NCI-H2081 treated with DMSO at 0.1 percent for 48 hours (cell line): ENCODE measurements around the gene UNC80.
A peak's percentile ranks its signal among the peaks of the same experiment; 100 is the strongest.

Source experiments
- DNase-seq: peaks from one replicate; lab custom pipeline; 2025; lab: John Stamatoyannopoulos, UW

The UNC80 gene

DNA sequence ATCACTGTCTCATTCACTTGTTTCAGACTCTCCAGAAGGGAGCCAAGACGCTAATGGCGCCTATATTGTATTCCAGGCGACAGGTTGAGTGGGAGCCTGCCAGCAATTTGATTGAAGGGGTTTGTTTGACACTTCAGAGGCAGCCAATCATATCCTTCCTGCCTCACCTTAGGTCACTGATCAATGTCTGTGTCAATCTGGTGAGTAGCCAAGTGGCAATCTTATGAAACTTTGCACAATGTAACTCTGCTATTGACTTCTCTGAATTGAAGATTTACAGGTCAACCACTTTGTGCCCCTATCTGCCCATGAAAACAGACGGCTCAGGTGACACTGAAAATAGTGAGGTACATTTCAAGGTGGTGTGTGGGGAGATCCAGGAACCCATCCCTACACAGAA, 198.1 kb downstream of the UNC80 start:
- no peak for DNase-seq

GRCh38 chr2:209970271-209970670, 198.6 kb downstream of the UNC80 start:
- no peak for DNase-seq

DNA sequence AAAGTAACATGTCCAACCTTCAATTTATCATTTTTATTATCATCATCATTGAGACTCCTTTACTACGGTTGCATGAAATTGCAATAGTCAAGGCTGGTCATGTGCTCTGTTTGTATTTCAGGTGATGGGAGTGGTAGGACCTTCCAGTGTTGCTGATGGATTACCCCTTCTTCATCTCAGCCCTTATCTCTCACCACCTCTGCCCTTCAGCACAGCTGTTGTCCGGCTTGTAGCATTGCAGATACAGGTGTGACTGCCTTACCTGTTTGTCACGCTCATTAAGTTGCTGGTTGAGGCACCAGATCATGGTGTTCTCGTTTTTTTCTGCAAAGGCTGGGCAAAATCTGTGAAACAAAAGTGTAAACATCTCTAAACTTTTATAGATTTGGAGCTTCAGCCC, 199.1 kb downstream of the UNC80 start:
- no peak for DNase-seq

DNA sequence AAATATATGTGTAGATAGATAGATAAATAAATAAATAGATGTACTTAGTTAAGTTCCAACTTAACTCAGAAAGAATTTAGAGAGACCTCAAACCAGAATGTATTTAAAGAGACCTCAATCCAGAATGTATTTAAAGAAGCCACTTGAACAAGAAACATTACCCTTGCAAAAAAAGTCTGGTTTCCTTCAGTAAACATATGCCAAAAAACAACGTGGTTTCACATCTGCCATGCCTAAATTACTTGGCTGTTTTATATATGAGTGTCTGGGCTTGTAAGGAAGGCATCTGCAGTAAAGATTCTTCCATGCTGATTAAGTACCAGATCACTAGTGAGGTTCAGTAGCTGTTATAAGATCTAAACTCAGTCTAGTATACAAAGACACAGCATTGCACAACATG, 201.7 kb downstream of the UNC80 start:
- DNase-seq = no peak

- no peak for DNase-seq
Observed at GRCh38 chr2:209974576-209974975, 202.9 kb downstream of the UNC80 start.

DNA sequence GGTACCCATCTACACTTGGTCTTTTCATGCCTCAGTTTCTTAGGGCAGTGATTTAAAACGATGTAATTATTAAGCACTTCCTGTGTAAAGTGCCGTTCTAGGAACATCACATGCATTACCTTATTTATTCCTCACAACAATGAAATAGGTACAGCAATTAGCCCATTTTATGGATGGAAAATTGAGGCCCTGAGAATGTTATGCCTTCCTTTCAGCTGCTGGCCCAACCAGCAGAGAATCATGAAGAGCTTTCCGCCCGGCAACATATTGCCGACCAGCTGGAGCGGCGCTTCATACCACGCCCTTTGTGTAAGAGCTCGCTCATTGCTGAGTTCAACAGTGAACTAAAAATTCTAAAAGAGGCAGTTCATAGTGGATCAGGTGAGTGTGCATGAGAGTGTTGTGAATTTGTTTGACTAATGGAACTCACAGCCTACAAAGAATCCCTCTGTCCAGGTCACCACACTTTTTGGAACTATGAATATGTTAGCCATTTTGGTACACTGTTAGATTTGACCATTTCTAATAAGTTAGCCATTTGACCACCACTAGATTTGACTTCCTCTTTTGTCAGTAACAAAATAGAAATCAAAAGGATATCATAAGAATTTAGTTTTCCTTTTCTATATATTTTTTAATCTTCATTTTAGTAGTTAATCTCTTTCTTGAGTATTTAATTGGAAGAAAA, 205.2 kb downstream of the UNC80 start:
- DNase-seq = no peak

DNA sequence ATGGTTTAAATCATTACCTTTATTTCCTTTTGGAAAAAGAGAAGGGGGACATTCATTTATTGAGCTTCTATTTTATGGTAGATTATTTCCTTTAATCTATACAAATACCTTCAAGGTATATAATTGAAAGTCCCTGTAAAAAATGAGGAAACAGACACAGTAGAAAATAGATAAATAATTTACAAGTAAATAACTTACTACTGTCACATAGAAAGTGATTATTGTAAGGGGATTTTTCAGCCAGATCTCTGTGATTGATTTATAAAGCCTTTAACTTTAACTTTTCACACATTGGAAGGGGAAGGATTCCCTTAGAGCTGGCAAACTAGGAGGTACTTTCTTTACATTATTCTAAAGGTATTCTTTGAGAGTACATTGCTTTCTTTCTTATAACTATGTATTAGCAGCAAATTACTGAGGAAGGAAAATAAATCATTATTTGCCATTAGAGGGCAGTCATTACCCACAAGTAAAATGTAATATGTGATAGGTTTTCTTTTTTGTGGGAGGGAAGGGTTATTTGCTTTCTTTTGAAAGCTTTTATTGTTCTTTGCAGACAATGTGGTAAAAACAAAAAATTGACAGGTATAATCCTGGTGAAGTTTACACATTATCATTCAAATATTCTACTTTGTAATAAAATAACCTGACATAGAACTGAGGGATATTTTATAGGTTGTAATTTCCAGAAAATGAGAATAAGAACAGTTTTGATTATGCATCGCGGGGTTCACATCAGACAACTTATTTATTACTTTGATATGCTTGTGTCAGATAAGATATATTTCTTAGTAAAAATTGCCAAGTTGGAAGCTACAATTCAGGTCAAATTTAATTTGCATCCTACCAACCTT, 206.0 kb downstream of the UNC80 start:
- no peak for DNase-seq

- no peak for DNase-seq
Observed at GRCh38 chr2:209984291-209984690, 212.7 kb downstream of the UNC80 start.

GRCh38 chr2:209985874-209986273, 214.2 kb downstream of the UNC80 start:
- DNase-seq = no peak

DNA sequence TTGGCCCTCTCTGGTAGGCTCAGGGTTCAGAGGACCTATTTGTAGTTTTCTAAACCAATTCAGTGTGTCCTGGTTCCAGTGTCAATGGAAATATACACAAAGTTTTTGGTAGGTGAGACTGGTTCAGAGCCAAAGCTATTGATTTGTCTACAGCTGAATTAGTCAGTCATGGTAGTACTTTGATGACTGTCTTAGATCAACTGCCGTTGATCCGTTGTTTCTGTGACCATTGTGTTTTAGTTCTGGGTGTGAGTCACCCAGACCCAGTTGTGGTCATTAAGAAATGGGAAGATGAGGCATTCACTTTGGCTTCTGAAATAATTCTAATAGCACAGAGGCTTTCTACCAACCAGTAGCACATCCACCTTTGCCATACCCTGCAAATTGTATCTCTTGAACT, 214.8 kb downstream of the UNC80 start:
- DNase-seq = no peak

GRCh38 chr2:209988010-209988409, 216.4 kb downstream of the UNC80 start:
- no peak for DNase-seq

GRCh38 chr2:209990838-209991237, 219.2 kb downstream of the UNC80 start:
- no peak for DNase-seq

- no peak for DNase-seq
Observed at GRCh38 chr2:209993968-209994367, 222.3 kb downstream of the UNC80 start.

GRCh38 chr2:209998596-209998995, 227.0 kb downstream of the UNC80 start:
- no peak for DNase-seq

- no peak for DNase-seq
Observed at GRCh38 chr2:210000464-210001324, 229.1 kb downstream of the UNC80 start.

DNA sequence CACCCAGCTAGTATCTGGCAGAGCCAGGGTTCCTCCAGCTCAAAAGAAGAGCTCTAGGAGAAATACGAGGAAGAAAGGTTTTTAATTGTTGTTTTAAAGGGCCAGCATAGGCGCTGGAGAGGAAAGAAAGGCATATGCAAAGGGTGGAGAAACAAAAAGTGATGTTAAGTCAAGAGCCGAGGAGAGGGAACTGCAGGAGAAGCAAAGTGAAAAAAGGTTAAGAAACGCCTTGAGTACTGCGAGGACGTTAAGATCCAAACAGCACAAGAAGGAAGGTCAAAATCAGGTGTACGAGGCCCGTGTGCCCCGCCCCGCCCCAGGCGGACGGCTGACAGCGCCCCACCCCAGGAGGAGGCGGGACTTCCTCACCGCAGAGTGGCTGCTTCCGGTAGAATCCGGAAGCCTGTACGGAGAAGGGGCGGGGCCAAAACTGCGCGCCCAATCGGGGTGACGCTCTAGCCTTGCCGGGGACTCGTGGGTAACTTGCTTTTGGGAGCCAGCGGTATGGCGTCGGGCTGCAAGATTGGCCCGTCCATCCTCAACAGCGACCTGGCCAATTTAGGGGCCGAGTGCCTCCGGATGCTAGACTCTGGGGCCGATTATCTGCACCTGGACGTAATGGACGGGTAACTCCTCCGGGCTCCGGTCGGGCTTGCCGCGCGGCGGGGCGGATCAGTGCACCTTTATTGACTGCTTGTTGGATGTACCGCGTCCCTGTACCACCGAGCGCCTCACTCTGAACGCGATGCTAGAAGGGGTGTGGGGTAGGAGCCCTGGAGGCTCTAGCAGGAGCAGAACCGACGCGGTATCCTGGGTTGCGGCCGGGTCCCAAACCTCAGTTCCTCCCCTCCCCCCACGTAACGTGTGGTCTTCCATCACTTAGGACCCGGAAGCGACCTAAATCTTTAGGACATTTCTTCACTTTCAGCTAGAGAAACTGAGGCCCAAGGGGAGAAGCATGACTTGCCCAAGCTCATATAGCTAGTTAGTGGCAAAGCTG, 230.8 kb downstream of the UNC80 start, which contains the start of gene RPE:
Gene RPE, plus strand, starts transcription at position 481 of the 1,000 bp plus-strand sequence. Its CDS starts 24 bp downstream, at position 505.
- DNase-seq = peak; percentile 73

DNA sequence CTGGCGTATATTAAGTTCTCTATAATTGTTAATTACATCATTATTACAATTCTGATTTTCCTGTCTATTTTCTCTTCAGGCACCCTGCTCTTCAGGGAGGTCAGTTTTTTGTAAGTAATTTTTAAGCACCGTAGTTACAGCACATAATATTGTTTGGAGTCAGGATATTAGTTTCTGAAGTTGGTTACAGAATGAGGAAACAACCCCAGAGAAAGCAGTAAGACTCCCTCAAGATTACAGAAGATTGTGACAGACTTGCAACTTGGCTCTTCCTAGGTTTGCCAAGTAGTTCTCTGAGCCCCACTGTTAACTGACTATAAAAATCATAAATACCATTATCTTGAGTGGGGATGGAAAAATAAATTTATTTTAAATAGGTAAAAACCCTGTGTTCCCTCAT, 231.7 kb downstream of the UNC80 start:
- no peak for DNase-seq

DNA sequence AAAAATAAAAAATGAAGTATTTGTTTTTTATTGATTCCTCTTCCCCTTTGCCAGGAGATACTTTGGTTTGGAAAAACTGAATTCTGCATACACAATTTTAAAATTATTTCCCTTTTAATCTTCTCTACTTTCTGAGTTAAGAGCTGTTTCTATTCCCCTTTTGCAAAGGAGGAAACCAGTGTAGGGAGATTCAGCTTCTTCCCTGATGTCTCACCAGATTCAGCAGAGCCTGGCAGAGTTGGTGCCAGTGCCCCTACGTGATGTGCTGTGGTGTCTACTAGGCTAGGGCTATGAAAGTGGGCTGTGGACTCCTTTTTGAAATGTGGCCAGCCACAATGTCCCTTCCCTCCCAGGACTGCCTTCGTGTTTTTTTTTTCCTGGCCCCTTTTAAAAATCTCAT, 233.2 kb downstream of the UNC80 start:
- DNase-seq = no peak

DNA sequence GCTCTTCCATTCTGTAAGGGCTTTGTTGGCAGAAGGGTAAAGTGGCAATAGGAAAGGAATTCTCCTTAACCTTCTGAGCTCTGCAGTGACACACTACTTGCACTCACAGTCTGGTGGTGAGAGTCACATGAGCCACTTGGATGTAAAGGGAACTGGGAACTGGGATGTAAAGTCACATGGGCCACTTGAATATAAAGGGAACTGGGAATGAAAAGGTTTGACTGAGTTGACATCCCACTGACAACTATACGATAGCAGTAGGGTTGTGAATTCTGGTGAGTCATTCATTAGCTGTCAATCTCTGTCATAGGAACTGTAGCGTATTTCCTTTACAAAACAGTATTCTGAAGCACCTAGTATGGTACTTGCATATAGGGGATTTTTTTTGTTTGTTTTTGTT, 236.3 kb downstream of the UNC80 start:
- DNase-seq = no peak

- no peak for DNase-seq
Observed at GRCh38 chr2:210009126-210009525, 237.5 kb downstream of the UNC80 start.

- DNase-seq = no peak
Observed at GRCh38 chr2:210009896-210010295, 238.3 kb downstream of the UNC80 start.
